Prostate gland (tissue), 2 donors: Measurements from ENCODE around the gene ABHD2. TPM values are rescaled to one million over a fixed set of nuclear protein-coding genes. Genes with fewer than 3 reads are reported as not detected.
"Not testable (repeated sequence)": the region's sequence is repeated elsewhere in the genome, so short reads cannot be mapped to it uniquely, and the experiment has no call there.

Experiments used
- DNase-seq: peaks from one replicate; pipeline ENCODE4 v3.0.0-alpha.2; 2019; ENCODE audit warnings: low spot score
- H3K27ac ChIP-seq, 2 donors: fragments of 200-600 bp; sonication (generic); 2 replicates each; pipeline ENCODE4 v1.5.1; 2017 to 2019
- H3K27me3 ChIP-seq: fragments of 200-600 bp; sonication (generic); replicated peaks from 2 replicates; pipeline ENCODE4 v1.5.1; 2019; ENCODE audit not compliant: insufficient read depth
- H3K36me3 ChIP-seq, 2 donors: fragments of 200-600 bp; sonication (generic); 1 replicate in 1 of 2; 2 replicates in 1 of 2; pipeline versions ENCODE4 v1.5.1 to v1.8.1; 2017 to 2019
- H3K4me1 ChIP-seq: fragments of 200-600 bp; sonication (generic); replicated peaks from 2 replicates; pipeline ENCODE4 v1.5.1; 2019
- H3K4me3 ChIP-seq, 2 donors: fragments of 200-600 bp; sonication (generic); 2 replicates each; pipeline ENCODE4 v1.5.1; 2017 to 2019
- H3K9me3 ChIP-seq: fragments of 200-600 bp; sonication (generic); 2 replicates; pipeline ENCODE4 v1.5.1; 2017
- POLR2A ChIP-seq: fragments of 450-650 bp; IDR thresholded peaks from one replicate; pipeline ENCODE4 v1.6.1; 2016; ENCODE audit warnings: antibody characterized with exemption, mild to moderate bottlenecking
- POLR2AphosphoS5 ChIP-seq: sonication (generic); formaldehyde crosslinking; IDR thresholded peaks from one replicate; pipeline ENCODE4 v1.6.1; 2017; ENCODE audit warnings: antibody characterized with exemption
- WGBS: methylation state at CpG from one replicate; pipeline ENCODE4 v1.1.5; 2018; 5-methylcytosine and 5-hydroxymethylcytosine counted together
- intact Hi-C: fragments of 100-400 bp; cut with DNase I; formaldehyde crosslinking; loops from one replicate; pipeline ENCODE4 v1.14.2; 2022
- total RNA-seq, 2 donors: library from RNA; depleted of rRNA; stranded (reverse); fragments of >200 nt; gene quantifications; one replicate each; pipeline ENCODE4 v1.1.0, GENCODE V29; 2016
- TF ChIP-seq, protein P1 (sequence below), 4 experiments: fragments of 200-600 bp in 2 of 4; fragments of 450-650 bp in 2 of 4; sonication (generic) in 2 of 4; IDR thresholded peaks; 1 replicate in 3 of 4; 2 replicates in 1 of 4; pipeline ENCODE4 v1.5.1; 2016 to 2019; ENCODE audit warnings: antibody characterized with exemption in 4 of 4, mild to moderate bottlenecking in 2 of 4, moderate library complexity in 2 of 4

ABHD2 gene
- total RNA-seq, 2 donors from 2014 or later = 111 to 253 TPM

DNA sequence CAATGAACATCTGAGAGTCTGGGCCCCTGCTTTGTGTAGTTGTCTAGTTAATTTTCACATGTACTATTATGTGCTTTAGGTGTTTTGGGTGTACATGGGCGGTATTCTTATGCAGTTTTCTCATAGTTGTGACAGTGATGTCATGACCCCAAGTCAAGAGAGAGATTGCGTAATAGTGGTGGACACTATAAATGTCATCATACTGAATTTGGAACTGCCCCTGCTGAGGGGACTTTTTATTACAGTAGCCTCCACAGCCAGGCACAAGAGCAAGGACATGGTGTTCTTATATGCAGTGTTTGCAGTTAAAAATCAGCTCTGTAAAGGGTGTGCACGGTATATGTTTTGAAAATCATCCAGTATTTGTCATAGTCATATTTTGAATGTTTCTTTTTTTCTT is 29.5 kb downstream of the ABHD2 start:
- H3K27me3 ChIP-seq = no peaks in the 10 kb centered on the region
- H3K36me3 ChIP-seq = no peaks in the 10 kb centered on the region
- H3K9me3 ChIP-seq = no peaks in the 10 kb centered on the region
- TF ChIP-seq POLR2A = no peak
- TF ChIP-seq POLR2AphosphoS5 = peak; percentile 71
- no peak overlapping the region for H3K4me3 ChIP-seq
- H3K27ac ChIP-seq = peak overlapping the region; percentile 79 to 92
- DNase-seq = no peak
- 60% methylated on average over 3 of the region's 3 CpGs for WGBS
- H3K4me1 ChIP-seq = peaks cover 39% of the 10 kb centered on the region
- intact Hi-C loops = no loop called here

DNA sequence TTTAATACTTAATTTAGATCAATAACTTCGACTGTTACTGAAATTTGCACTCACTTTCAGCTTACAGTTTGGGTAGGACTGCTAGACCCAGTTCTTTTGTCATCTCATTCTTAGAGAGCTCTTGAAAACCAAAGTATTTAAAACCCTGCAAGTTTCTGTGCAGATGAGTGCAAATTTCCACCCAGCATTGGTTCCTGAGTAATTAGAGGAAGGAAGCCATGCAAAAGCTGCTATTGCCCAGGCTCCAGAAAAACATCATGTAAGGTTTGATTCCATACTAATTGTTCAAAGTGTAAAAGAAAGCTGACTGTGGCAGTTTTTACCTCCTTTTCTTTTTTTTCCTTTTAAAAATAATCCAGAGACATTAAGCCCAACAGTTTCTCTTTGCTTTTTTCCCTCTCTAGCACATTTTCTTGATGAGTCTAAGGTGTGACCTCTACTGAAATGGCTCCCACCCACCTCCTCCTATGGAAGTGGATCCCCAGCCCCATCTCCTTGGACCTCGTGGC is 30.3 kb downstream of the ABHD2 start:
- no peak for TF ChIP-seq POLR2A
- peaks cover 32% of the 10 kb centered on the region for H3K4me1 ChIP-seq
- peak overlapping the region; percentile 79 to 92 for H3K27ac ChIP-seq
- H3K27me3 ChIP-seq = no peaks in the 10 kb centered on the region
- H3K9me3 ChIP-seq = no peaks in the 10 kb centered on the region
- intact Hi-C loops = no loop called here
- 72% methylated on average over 2 of the region's 2 CpGs for WGBS
- no peak for DNase-seq
- H3K36me3 ChIP-seq = no peaks in the 10 kb centered on the region
- H3K4me3 ChIP-seq = no peak overlapping the region

DNA sequence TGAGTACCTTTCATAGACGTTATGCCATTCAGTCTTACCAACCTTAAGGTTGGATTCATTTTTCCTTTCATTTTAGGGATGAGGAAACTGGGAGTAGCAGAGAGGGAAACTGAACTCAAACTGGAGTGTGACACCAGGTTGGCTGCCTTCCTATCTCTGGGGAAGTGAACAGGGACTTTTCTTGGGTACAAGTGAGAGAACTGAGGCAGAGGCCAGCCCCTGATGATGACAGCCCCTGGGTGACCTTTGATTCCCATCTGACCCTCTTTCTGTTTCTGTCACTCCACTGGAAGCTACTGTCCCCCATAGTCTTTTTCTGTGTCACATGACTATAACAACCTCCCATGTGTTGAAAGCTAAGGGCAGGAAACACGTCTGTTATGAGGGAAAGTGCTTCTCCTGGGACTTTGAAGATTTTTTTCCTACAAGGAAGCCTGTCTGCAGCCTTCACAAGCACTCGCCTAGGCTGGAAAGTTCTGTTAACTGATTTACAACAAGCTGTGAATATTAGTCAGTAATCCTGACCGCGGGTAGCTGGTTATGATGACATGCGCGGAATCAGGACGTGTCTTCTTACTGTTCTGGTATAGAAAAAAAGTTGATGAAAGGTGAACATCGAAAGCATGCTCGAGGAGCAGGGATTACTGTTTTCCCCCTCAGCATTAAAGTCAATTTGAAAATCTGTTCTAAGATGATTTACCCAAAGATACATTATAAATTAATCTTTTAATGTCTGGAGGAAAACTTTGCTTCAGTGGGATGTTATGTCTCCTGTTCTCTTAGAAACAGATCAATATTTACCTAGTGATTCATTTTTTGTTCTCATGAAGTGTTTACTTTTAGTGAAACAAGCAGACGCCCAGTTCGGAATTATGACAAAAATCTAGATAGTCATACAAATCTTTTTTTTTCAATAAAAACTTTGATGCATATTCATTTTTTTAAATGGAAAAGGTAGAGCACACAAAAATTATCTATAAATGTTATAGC is 31.5 kb downstream of the ABHD2 start:
- 47% methylated on average over 12 of the region's 12 CpGs for WGBS
- Histone ChIP-seq H3K36me3 (no peaks in the 10 kb centered on the region), H3K4me1 (peaks cover 22% of the 10 kb centered on the region)

GRCh38 chr15:89120479-89121000 is 32.3 kb downstream of the ABHD2 start:
- H3K4me1 ChIP-seq = peaks cover 17% of the 10 kb centered on the region
- intact Hi-C loops = not testable (repeated sequence)
- 89% methylated on average over 13 of the region's 13 CpGs for WGBS

More for the DNA sequence above, 31.5 kb downstream of the ABHD2 start:
- intact Hi-C loops = no loop called here
- H3K4me3 ChIP-seq = no peak overlapping the region
- DNase-seq = peak; percentile 56
- H3K27ac ChIP-seq = peak overlapping the region; percentile 79 to 92
- H3K9me3 ChIP-seq = no peaks in the 10 kb centered on the region
- no peak for TF ChIP-seq POLR2A
- TF ChIP-seq POLR2AphosphoS5 = peak; percentile 66
- TF ChIP-seq, protein P1, sequence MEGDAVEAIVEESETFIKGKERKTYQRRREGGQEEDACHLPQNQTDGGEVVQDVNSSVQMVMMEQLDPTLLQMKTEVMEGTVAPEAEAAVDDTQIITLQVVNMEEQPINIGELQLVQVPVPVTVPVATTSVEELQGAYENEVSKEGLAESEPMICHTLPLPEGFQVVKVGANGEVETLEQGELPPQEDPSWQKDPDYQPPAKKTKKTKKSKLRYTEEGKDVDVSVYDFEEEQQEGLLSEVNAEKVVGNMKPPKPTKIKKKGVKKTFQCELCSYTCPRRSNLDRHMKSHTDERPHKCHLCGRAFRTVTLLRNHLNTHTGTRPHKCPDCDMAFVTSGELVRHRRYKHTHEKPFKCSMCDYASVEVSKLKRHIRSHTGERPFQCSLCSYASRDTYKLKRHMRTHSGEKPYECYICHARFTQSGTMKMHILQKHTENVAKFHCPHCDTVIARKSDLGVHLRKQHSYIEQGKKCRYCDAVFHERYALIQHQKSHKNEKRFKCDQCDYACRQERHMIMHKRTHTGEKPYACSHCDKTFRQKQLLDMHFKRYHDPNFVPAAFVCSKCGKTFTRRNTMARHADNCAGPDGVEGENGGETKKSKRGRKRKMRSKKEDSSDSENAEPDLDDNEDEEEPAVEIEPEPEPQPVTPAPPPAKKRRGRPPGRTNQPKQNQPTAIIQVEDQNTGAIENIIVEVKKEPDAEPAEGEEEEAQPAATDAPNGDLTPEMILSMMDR (IDR thresholded peaks at IDR 0.05) = no peak
- H3K27me3 ChIP-seq = no peaks in the 10 kb centered on the region

GRCh38 chr15:89121414-89121813 is 33.2 kb downstream of the ABHD2 start:
- H3K27me3 ChIP-seq = no peaks in the 10 kb centered on the region
- H3K36me3 ChIP-seq = no peaks in the 10 kb centered on the region
- DNase-seq = no peak
- no peak overlapping the region for H3K4me3 ChIP-seq
- peak overlapping the region; percentile 79 to 92 for H3K27ac ChIP-seq
- WGBS = 34% methylated on average over 3 of the region's 3 CpGs
- TF ChIP-seq POLR2A = no peak
- peaks cover 15% of the 10 kb centered on the region for H3K4me1 ChIP-seq
- no peaks in the 10 kb centered on the region for H3K9me3 ChIP-seq
- intact Hi-C loops = no loop called here

More at GRCh38 chr15:89120479-89121000, 32.3 kb downstream of the ABHD2 start:
- peak overlapping the region; percentile 79 to 92 for H3K27ac ChIP-seq
- not testable (repeated sequence) for H3K27me3 ChIP-seq, H3K9me3 ChIP-seq, H3K4me3 ChIP-seq, H3K36me3 ChIP-seq, DNase-seq

DNA sequence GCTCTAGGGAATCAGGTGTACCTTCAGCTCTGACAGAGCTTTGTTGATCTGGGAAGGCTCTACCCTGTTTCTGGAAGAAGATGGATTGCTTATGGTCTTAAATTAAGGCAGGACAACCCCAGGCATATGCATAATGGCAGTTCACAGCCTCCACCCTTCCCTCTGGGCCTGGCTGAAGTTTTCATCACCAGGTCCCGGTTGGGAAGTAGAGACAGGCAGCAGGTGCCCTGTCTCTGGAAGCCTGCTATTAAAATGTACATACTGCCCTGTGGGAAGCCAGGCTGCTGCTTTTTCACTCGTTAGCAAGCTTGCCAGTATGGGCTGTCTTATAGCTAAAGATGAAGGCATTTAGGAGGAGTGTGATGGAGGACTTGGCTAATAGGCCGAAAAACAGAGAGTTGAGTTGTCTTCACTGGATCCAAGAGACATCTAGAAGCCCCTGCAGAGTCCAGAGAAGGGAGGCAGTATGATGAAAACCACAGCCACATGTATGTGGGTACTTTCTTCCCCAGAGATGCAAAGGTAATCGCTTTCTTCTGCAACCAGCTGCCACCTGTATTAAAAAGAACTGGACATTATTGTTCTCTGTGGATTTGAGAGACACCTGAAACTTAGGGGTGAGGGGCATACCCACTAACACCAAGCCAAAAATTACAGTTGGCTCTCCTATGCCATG is 34.4 kb downstream of the ABHD2 start:
- H3K4me3 ChIP-seq = no peak overlapping the region
- TF ChIP-seq POLR2A (no peak), POLR2AphosphoS5 (no peak)
- TF ChIP-seq, protein P1 (IDR thresholded peaks at IDR 0.05) = no peak
- no peaks in the 10 kb centered on the region for H3K36me3 ChIP-seq
- 85% methylated on average over 4 of the region's 4 CpGs for WGBS
- intact Hi-C loops = no loop called here
- peak overlapping the region; percentile 79 to 92 for H3K27ac ChIP-seq
- DNase-seq = no peak
- H3K27me3 ChIP-seq = no peaks in the 10 kb centered on the region
- peaks cover 15% of the 10 kb centered on the region for H3K4me1 ChIP-seq
- no peaks in the 10 kb centered on the region for H3K9me3 ChIP-seq
